ENCODE data around the gene CAMTA1. TPM values are rescaled to one million over a fixed set of nuclear protein-coding genes. Genes with fewer than 3 reads are reported as not detected.

The CAMTA1 gene
- total RNA-seq, 1 donor from 2014 or later: 77.6 TPM

GRCh38 chr1:6939363-6939762 is 154.1 kb downstream of the CAMTA1 start:
- no peak overlapping the region for H3K27ac ChIP-seq (ENCODE audit: low read depth, low read length)
- H4K20me1 ChIP-seq (ENCODE audit: insufficient read depth, low read length): no peaks in the 10 kb centered on the region
- H3K9me3 Mint-ChIP-seq (ENCODE audit: unreplicated experiment): no peaks in the 10 kb centered on the region
- no peak overlapping the region for H3K4me3 Mint-ChIP-seq (ENCODE audit: unreplicated experiment)
- FAIRE-seq (no peak), DNase-seq (ENCODE audit: low read depth) (no peak)
- H3K9me3 ChIP-seq (ENCODE audit: insufficient read depth, low read depth, low read length): no peaks in the 10 kb centered on the region
- H3K9ac ChIP-seq (ENCODE audit: low read length): no peak overlapping the region
- peaks cover 3% of the 10 kb centered on the region for H3K36me3 Mint-ChIP-seq (ENCODE audit: low read depth, unreplicated experiment)
- peaks cover 28% of the 10 kb centered on the region for H3K27me3 ChIP-seq (ENCODE audit: insufficient read depth, low read length)
- H3K4me1 ChIP-seq (ENCODE audit: insufficient read depth, low read length): no peaks in the 10 kb centered on the region
- no peaks in the 10 kb centered on the region for H3K36me3 ChIP-seq (ENCODE audit: insufficient read depth, low read length)
- H3K4me3 ChIP-seq (ENCODE audit: insufficient read depth, low read depth, low read length): no peak overlapping the region
- H3K27me3 Mint-ChIP-seq (ENCODE audit: low read depth, unreplicated experiment): peaks cover 13% of the 10 kb centered on the region
- H3K4me1 Mint-ChIP-seq (ENCODE audit: low read depth, unreplicated experiment): no peaks in the 10 kb centered on the region
- H3K27ac Mint-ChIP-seq (ENCODE audit: unreplicated experiment): no peak overlapping the region
- no peak overlapping the region for H2AFZ ChIP-seq (ENCODE audit: low read depth, low read length)
- TF ChIP-seq CTCF (IDR thresholded peaks at IDR 0.05; ENCODE audit: insufficient read depth, low read depth, low read length): no peak
- no peak for TF ChIP-seq EZH2 (IDR thresholded peaks at IDR 0.05; ENCODE audit: insufficient read depth, low read length)
- no peak overlapping the region for H3K4me2 ChIP-seq (ENCODE audit: low read length)
- H3K79me2 ChIP-seq (ENCODE audit: insufficient read depth, low read length): no peaks in the 10 kb centered on the region

- no peak overlapping the region for H3K27ac Mint-ChIP-seq (ENCODE audit: unreplicated experiment)
- H3K4me3 Mint-ChIP-seq (ENCODE audit: unreplicated experiment): no peak overlapping the region
- Histone ChIP-seq H3K27ac (ENCODE audit: low read depth, low read length) (no peak overlapping the region), H4K20me1 (ENCODE audit: insufficient read depth, low read length) (no peaks in the 10 kb centered on the region), H3K27me3 (ENCODE audit: insufficient read depth, low read length) (peaks cover 9% of the 10 kb centered on the region), H2AFZ (ENCODE audit: low read depth, low read length) (no peak overlapping the region), H3K36me3 (ENCODE audit: insufficient read depth, low read length) (no peaks in the 10 kb centered on the region), H3K9ac (ENCODE audit: low read length) (no peak overlapping the region), H3K79me2 (ENCODE audit: insufficient read depth, low read length) (no peaks in the 10 kb centered on the region), H3K4me3 (ENCODE audit: insufficient read depth, low read depth, low read length) (no peak overlapping the region), H3K9me3 (ENCODE audit: insufficient read depth, low read depth, low read length) (no peaks in the 10 kb centered on the region), H3K4me1 (ENCODE audit: insufficient read depth, low read length) (no peaks in the 10 kb centered on the region), H3K4me2 (ENCODE audit: low read length) (no peak overlapping the region)
- TF ChIP-seq CTCF (IDR thresholded peaks at IDR 0.05; ENCODE audit: insufficient read depth, low read depth, low read length) (no peak), EZH2 (IDR thresholded peaks at IDR 0.05; ENCODE audit: insufficient read depth, low read length) (no peak)
- H3K4me1 Mint-ChIP-seq (ENCODE audit: low read depth, unreplicated experiment): no peaks in the 10 kb centered on the region
- peaks cover 16% of the 10 kb centered on the region for H3K27me3 Mint-ChIP-seq (ENCODE audit: low read depth, unreplicated experiment)
- no peak for DNase-seq (ENCODE audit: low read depth)
- no peak for FAIRE-seq
- H3K36me3 Mint-ChIP-seq (ENCODE audit: low read depth, unreplicated experiment): peaks cover 3% of the 10 kb centered on the region
- no peaks in the 10 kb centered on the region for H3K9me3 Mint-ChIP-seq (ENCODE audit: unreplicated experiment)
Measured at GRCh38 chr1:6941786-6942185, 156.5 kb downstream of the CAMTA1 start.

GRCh38 chr1:6942990-6943389 is 157.7 kb downstream of the CAMTA1 start:
- H3K36me3 ChIP-seq (ENCODE audit: insufficient read depth, low read length): no peaks in the 10 kb centered on the region
- no peak overlapping the region for H2AFZ ChIP-seq (ENCODE audit: low read depth, low read length)
- no peaks in the 10 kb centered on the region for H4K20me1 ChIP-seq (ENCODE audit: insufficient read depth, low read length)
- Mint-ChIP-seq H3K27me3 (ENCODE audit: low read depth, unreplicated experiment) (peaks cover 16% of the 10 kb centered on the region), H3K36me3 (ENCODE audit: low read depth, unreplicated experiment) (peaks cover 3% of the 10 kb centered on the region), H3K27ac (ENCODE audit: unreplicated experiment) (no peak overlapping the region), H3K9me3 (ENCODE audit: unreplicated experiment) (no peaks in the 10 kb centered on the region), H3K4me3 (ENCODE audit: unreplicated experiment) (no peak overlapping the region), H3K4me1 (ENCODE audit: low read depth, unreplicated experiment) (no peaks in the 10 kb centered on the region)
- FAIRE-seq (no peak), DNase-seq (ENCODE audit: low read depth) (no peak)
- H3K4me3 ChIP-seq (ENCODE audit: insufficient read depth, low read depth, low read length): no peak overlapping the region
- H3K9ac ChIP-seq (ENCODE audit: low read length): no peak overlapping the region
- no peaks in the 10 kb centered on the region for H3K79me2 ChIP-seq (ENCODE audit: insufficient read depth, low read length)
- H3K27me3 ChIP-seq (ENCODE audit: insufficient read depth, low read length): peaks cover 9% of the 10 kb centered on the region
- no peak for TF ChIP-seq CTCF (IDR thresholded peaks at IDR 0.05; ENCODE audit: insufficient read depth, low read depth, low read length)
- no peak for TF ChIP-seq EZH2 (IDR thresholded peaks at IDR 0.05; ENCODE audit: insufficient read depth, low read length)
- H3K9me3 ChIP-seq (ENCODE audit: insufficient read depth, low read depth, low read length): no peaks in the 10 kb centered on the region
- no peaks in the 10 kb centered on the region for H3K4me1 ChIP-seq (ENCODE audit: insufficient read depth, low read length)
- H3K4me2 ChIP-seq (ENCODE audit: low read length): no peak overlapping the region
- H3K27ac ChIP-seq (ENCODE audit: low read depth, low read length): no peak overlapping the region

All from astrocyte (in vitro differentiated cells and primary cell).